ENCODE measurements around the gene IGHMBP2.
"Not testable (repeated sequence)": the region's sequence is repeated elsewhere in the genome, so short reads cannot be mapped to it uniquely, and the experiment has no call there.

The IGHMBP2 gene

DNA sequence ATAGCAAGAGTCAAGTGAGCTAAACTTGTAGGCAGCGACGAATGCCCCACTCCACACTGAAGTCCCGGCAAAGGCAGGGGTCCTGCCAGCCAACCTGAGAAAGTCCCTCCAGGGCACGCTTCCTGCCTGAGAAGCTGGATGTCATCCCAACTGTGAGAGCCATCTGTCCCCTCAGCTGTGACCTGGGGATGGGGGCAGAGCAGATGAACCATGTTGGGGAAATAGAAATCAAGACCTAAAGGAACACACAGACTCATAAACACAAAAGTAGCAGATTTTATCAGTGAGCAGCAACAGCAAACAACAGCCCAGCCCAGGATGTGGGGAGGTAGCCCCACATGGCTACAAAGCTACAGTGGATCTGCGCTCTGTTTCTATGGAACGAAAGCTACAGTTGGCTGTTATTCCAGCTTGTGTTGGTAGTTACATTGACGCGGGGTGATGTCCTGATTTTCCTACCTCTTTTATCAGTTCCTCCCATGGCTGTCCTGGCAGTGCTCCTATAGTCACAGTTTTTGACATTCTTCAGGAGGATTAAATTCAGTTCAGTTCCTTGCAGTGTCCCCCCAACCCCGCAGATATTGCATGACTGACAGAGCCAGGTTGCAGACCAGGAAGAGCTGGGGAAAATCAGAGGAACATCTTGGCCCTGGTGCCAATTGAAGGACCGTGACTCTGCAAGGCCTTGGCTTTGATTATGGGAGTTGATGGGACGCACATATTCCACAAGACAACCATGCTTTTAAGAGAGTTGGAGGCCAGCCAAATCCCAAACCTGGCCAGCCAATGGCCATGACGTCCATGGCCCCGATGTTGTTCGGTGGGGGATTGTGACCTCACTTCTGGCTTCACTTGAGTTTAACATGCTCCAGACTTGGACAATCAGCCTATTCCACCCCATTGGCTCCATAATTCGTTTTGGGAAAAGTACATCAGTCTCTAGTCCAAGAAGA is 62.5 kb downstream of the IGHMBP2 start:
- DNase-seq, result no peak

DNA sequence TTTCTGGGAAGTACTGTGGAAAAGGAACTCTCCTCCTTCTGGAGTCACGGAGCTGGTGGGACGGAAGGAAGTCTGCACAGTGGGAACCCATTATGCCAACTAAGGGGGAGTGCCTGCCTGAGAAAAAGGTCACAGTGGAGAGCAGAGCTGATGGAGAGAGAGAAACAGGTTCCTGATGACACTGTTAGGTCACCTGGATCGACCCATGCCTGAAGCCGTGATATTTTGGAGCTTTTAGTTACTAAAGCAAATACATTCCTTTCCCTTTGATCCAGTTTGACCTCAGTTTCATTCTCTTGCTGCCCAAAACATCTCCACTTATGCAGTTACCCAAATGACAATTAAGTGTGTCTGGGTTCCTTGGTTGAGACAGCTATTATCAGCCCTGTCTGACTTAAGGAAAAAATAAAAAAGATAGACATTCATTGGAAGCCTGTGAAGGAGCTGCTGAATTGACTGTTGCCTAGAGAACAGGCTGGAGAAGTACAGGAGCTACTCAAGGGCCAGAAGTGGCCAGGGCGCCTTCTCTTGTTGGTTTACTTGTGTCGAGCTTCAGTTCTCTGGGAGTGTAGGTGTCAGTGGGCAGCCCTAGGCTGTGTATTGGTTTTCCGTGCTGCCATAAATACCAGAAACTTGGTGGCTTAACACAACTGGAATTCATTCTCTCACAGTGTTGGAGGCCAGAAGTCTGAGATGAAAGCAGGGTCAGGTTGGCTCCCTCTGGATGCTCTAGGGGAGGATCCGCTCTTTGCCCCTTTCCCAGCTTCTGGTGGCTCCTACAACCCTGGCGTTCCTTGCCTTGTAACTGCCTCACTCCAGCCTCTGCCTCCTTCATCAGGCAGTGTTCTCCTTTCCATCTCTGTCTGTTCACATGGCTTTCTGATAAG is 63.4 kb downstream of the IGHMBP2 start:
- no peak for DNase-seq

DNA sequence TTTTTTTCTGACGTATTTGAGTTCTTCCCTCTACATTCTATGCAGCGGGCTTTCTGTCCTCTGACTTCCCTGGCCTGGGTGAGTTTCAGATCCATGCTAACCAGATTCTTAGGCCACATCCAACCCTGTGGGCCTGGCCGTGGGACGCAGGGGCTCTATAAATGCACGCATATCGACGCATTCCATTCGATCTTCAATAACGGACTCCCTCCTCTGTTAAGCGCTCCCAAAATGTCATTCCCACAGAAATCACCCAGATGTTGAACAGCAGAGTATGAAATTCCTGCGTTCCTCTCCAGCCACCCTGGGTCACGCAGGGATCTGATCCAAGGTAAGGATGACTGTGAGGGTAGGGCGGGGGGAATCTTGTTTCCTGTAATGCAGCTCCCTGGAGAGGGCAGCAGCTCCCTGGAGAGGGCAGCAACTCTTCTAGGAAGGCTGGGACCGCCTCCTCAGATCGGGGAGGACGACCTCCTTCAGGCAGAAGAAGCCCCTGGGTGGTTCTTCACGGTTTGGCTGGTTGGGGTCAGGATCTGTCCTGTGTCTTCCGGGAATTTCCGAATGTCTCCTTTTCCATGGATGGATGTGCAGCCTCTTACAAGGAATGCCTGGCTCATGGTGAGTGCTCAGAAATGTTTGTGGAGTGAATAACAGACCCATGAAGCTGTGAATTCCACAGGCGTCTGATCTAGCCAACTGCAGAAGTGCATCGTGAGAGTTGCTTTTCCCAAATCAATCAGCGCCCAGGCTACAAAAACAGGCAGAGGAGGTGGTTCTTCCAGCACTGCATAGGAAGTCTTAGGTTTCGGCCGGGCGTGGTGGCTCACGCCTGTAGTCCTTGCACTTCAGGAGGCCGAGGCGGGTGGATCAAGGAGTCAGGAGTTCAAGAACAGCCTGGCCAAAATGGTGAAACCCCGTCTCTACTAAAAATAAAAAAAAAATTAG is 64.9 kb downstream of the IGHMBP2 start:
- DNase-seq, result no peak

DNA sequence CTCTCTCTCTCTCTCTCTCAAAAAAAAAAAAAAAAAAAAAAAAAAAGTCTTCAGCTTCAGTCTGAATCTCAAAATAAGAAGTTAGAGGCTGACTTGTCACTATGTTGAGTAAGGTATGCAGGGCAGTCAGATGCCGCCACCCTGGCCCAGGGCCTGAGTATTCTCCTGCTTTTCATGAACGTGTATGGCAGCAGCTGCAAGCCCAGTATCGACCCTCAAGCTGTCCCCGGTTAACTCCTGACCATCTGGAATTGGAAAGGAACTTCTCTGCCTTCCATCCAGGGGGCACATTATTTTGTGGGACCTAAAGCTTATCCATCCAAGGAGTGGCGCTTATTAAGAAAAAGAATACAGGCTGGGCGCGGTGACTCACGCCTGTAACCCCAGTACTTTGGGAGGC is 65.7 kb downstream of the IGHMBP2 start:
- no peak for DNase-seq

DNA sequence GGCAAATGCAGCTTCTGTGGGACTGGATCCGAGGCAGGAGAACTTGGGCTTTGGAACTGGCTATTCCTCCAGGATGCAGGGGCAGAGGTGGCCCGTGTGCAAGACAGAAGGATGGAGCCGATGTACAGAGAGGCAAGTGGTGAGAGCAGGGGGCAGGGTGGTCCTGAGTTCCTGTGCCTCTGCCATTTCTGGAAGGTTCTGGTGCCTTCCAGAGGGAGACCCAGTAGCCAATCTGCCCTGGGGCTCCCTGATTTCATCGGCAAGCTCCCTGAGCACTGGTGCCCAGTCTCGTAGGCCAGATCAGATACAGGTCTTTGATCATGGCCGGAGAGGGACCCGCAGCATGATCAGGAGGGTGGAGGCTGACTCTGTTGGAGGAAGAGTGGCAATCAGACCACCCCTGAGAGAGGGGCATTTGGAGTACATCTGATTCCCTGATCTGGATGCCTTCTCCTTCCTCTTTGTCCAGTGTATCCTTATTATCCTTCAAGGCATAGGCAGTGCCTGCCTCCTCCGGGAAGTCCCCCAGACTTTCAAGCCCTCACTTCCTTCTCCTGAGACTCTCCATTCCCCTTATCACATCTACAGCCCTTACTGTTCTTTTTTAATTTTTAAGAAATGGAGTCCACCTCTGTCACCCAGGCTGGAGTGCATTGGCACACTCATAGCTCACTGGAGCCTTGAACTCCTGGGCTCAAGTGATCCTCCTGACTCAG is 67.4 kb downstream of the IGHMBP2 start:
- DNase-seq, result no peak

DNA sequence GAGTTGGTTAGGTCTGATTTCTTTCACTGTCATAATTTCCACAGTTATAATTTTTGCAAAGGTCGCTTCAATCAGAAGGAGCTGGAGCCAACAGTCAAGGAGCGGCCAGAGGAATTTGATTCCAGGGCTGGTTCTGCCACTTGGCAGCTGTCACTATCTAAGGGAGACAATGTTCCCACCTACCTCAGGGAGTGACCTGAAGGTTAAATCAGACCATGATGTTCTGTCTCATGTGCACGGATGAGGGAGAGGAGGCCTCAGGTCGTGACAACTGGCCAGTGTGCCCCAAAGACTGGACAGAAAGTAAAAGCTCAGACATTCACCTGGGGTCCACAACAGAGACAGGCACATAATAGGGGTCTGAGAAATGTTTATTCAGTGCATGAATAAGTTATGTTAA is 69.5 kb downstream of the IGHMBP2 start:
- DNase-seq, result no peak

DNA sequence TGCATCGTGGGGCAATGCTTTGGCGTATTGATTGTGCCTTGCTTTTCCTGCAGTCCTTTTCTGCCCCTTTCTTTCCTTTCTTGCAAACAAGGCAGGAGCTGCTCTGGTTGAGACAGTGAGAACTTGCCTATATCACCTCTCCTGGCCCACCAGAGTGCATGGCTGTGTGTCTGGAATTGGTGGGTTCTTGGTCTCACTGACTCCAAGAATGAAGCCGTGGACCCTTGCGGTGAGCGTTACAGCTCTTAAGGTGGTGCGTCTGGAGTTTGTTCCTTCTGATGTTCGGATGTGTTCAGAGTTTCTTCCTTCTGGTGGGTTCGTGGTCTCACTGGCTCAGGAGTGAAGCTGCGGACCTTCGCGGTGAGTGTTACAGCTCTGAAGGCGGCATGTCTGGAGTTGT is 70.0 kb downstream of the IGHMBP2 start:
- DNase-seq, result not testable (repeated sequence)

DNA sequence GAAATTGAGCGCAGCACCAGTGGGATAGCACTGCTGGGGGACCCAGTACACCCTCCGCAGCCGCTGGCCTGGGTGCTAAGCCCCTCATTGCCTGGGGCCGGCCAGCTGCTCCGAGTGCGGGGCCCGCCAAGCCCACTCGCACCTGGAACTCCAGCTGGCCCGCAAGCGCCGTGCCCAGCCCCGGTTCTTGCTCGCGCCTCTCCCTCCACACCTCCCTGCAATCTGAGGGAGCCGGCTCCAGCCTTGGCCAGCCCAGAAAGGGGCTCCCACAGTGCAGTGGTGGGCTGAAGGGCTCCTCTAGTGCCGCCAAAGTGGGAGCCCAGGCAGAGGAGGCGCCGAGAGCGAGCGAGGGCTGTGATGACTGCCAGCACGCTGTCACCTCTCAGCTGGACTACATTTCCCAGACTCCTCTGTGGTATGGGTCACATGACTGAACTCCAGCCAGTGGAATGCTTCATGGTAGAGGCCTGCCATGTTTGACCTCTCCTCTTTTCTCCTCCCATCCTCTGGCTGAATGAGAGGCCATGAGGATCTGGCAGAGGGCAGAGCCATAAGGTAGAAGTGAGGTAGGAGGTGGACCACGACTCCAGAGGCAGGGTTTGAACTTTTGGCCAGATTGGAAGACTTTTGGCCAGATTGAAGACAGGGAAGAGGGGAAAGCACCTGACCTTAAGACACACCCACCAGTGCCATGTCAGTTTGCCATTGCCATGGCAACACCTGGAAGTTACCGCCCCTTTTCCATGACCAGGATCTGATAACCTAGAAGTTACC is 70.9 kb downstream of the IGHMBP2 start:
- DNase-seq, result no peak

DNA sequence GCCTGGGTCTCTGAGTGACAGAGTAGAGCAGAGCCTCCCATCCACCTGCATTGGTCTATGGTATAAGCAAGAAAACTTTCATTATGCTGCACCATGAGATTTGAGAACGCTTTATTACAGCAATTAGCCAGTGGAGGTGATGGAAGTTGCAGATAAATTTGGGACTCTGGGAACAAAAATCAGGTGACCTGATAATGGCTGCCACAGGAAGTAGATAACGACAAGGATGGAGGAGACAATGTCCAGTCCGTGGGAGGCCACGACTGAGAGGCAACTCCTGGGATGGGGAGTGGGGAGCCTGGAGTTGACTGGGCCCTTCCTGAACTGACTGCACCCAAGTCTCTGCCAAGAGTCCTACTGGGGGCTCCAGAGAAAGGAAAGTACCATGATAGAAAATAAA is 72.4 kb downstream of the IGHMBP2 start:
- no peak for DNase-seq

DNA sequence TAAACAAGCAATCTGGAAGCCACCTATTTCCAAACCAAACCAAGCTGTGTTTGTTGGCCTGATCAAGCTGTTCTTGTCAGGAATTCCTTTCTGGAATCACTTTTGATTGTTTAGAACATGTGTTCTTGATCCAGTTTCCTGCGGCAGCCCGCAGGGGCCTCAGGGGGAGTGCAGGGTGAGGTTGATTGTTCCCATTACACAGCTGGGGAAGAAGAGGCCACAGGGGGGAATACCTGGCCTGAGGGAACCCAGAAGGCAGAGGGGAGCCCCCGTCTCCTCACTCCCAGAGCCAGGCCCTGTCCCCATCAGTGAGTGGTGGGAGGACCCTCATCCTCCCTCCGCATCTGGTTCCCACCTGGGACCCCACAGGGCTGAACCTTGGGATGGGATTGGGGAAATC is 72.9 kb downstream of the IGHMBP2 start:
- DNase-seq, result no peak

DNA sequence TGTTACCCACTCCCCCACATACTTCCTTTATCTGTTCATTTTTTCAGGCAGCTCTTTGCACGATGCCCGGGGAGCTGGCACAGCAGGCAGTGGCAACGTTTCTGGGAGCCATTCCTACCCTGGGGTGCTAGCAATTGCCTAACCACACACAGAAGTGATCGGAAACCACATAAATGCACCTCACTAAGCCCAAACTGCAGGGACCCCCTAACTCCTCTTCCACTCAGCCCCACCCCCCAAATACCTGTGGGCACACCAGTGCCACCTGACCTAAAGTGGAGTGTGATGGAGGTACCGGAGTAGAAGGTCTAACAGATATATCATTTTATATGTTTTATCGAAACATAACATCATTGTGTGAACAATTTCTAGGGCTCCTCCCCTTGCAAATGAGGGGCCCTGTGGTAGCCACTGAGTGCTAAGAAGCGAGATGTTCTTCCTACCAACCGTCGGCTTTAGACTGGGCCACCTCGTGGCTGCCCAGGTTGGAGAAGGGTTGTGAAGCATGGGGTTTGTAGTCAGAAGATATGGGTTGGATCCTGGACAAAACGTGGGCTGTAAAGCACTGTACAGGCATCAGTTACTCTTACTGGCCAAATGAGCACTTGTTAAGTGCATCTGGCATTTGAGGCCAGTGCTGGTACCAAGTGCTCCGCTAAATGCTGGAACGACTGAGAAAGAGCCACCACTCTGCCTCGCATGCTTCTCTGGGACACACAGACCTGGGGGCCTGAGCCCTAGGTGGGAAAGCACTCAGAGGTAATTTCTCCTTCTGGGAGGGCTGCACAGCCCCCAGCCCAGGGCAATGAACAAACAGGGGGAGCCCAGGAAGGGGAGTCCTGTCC is 74.3 kb downstream of the IGHMBP2 start:
- DNase-seq, result no peak

DNA sequence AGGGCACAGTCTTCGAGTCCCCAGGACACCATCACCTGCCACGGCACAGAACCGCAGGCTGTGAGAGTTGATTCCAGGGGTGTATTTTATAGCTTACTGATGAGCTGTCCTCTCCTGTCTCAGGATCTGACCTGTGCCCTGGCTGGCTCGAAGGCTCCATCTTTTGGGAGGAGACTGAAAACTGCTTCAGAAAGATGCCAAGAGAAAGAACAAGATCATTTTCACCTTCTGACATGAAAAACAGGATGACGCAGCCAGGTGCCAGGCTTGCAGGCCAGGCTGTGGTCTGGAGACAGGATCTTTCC is 74.9 kb downstream of the IGHMBP2 start:
- no peak for DNase-seq

DNA sequence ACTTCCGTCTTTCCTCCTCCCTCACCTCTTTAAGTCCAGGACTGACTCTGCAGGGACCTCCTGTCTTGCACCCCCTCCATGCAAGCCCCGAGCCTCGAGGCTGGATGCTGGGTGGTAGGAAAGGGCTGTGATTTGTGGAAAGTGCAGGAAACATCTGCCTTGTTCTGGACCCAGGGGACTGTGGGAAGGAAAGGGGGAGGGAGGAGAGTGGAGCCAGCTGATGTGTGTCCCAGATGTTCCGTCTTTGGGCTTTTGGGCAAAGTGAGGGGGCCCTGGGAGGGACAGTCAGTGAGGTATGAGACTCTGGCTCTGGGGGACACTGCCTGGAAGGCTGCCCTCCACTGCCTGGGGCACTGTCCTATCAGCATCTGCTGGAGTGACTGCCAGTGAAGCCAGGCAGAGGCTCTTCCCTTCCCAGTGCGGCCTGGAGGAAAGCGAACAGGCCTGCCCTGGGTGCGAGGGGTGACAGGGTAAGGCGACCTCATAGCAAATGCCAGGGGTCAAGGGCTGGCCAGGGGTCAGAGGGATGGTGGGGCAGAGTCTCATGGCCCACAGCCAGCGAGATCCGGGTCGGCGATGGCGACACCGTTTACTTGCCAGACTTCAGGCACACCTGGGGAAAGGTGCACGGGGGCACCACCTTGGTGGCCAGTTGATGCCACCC is 75.4 kb downstream of the IGHMBP2 start:
- DNase-seq, result no peak

DNA sequence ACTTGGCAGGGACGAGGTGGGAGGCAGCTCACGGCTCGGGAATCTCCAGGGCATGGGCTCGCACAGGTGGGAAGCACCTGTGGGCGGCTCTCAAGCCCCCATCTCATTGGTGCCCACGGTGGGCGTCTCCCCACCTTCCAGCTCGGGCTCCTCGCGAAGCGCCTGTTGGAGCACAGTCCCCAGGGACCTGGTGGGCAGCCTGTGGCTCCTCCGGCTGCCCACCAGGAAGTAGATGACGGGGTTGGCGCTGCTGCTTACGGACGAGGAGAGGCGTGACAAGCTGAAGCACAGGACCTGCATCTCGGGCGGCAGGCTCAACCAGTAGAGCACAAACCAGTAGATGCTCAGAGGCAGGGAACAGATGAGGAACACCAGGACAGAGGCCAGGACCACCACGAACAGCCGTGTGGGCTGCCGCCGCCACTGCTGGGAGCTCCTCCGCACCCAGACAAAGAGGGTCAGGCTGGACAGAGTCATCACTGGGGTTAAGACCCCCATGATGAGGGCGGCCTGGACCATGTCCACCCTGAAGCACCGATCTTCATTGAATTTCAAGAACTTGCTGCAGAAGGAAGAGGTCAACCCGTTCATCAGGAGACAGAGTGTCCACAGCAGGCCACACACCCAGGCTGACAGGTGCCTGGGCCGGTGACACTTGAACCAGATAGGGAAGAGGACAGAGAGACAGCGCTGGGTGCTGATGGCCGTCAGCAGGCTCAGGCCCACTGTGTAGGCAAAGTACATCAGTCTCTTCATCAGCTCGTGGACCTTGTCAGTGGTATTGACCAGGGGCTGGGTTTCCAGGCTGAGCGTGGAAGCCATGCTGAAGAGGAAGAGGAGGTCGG is 76.5 kb downstream of the IGHMBP2 start:
- no peak for DNase-seq

DNA sequence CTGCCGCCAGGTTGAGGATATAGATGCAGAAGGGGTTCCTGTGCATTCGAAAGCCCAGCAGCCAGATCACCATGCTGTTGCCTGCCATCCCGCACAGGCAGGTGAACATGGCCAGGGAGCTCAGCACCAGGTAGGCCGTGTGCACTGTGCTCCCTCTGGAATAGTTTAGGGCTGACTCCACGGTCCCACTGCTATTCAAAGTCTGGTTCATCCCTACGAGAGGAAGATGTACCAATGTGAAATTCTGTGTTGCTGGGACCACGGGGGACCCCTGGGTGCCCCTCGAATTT is 77.0 kb downstream of the IGHMBP2 start, which contains the start of gene MRGPRD:
Gene MRGPRD, minus strand, starts transcription at position 211 of the 290 bp plus-strand sequence. Its CDS starts 0 bp downstream, at position 211.
- no peak for DNase-seq

DNA sequence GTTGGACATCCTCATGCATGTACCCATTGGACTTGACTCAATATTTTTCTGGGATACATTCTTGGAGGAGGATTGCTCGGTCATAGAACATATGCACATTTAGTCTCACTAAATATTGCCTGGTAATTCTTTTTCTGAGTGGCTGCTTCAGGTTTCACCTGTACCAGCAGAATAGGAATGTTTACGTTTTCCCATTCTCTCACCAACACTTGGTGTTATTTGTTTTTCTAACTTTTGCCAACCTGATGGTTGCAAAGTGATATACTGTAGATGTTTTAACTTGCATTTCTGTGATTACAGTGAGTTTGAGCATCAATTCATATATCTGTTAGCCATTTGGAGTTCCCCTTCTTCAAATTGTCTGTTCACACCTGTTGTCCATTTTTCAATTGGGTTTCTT is 78.4 kb downstream of the IGHMBP2 start:
- no peak for DNase-seq

DNA sequence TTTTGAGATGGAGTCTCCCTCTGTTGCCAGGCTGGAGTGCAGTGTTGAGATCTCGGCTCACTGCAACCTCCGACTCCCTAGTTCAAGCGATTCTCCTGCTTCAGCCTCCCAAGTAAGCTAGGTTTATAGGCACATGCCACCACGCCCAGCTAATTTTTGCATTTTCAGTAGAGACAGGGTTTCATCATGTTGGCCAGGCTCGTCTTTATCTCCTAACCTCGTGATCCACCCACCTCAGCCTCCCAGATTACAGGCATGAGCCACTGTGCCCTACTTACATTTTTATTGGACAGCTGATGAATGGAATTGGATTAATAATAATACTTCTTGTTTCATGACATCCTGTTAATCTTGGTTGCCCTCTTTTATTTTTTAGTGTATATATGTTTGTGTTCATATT is 80.1 kb downstream of the IGHMBP2 start:
- no peak for DNase-seq

DNA sequence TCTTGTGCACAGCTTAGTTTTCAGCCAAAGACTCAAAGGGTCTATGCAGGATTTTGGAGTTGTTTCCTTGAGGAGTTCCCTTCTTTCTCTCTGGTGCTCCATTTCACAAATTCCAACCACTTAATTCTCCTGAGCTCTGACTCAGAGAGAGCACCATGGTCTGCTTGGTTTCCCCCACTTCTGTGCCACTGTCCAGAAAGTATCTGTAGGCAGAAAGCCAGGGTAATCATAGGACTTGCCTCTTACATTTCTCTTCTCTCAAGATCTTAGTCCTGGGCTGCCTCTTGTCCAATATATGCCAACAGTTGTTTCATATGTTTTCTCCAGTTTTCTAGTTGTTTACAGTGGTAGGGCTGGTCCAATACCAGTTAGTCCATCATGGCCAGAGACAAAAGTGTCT is 83.5 kb downstream of the IGHMBP2 start:
- no peak for DNase-seq

DNA sequence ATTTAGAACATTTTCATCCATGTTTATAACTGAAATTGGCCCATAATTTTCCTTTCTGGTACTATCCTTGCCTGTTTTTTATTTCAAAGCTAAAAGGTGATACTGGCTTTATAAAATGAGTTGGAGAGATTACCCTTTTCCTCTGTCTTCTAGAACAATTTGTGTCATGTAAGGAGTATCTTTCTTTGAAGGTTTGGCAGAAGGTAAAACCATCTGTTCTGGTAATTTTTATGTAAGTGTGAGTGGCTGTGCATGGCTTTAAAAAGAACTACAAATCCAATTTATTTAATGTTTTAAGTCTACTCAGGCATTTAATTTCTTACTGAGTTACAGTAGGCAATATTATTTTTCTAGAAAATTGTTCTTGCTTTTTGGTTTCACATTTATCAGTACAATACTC is 84.8 kb downstream of the IGHMBP2 start:
- DNase-seq, result no peak
